Activated CD4-positive, CD25-positive, alpha-beta regulatory T cell treated with anti-CD3 and anti-CD28 coated beads, Interleukin-2, amount 50 U/mL, for 16 hours (primary cell): Measurements from ENCODE around the gene STARD5.
A peak's percentile ranks its signal among the peaks of the same experiment; 100 is the strongest.
"Not testable (repeated sequence)": the region's sequence is repeated elsewhere in the genome, so short reads cannot be mapped to it uniquely, and the experiment has no call there.

Source experiments
- DNase-seq: peaks from one replicate; pipeline ENCODE4 v3.0.0-alpha.2; 2020; ENCODE audit warnings: low read depth, low spot score

STARD5 gene

DNA sequence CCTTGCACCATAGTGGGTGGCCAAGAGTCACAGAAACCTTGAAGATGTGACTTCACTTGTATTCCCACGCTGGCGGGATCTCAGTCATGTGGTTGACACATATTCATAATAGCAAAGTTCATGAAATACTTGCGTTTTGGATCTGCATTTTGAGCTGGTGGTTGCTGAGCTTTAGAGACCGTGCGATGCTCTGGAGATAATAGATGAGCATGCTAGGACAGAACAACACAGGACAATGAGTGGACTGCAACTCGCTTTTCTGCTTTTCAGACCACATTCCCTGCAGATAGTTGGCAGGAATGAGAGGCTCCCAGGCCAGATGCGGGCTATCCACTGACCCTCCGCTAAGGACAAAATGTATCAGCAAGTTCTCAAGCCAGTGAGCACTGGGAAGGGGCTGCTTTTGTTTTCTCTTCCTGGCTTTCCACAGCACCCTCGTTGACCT lies 13.8 kb upstream of the STARD5 start:
- DNase-seq, result no peak

DNA sequence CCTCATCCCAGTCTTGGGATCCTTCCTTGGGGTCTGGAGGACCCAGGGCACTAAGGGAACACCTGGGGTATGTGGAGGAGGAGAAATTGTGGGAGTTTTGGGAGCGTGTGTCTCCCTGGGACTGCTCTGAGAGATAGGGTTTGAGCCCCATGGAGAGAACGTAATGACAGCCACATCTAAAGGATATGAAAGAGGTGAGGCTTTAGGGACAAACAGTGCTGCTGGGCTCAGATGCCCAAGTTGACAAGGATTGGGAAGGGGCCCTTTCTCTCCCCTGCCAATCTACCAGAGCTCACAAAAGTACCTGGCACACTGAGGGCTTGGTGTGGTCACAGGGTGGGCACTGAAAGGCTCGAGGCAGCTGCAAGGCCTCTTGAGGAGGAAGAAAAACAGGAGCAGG lies 13.3 kb upstream of the STARD5 start:
- DNase-seq, result no peak

- DNase-seq, result peak; percentile 5
Measured at GRCh38 chr15:81336568-81336967, 12.6 kb upstream of the STARD5 start.

DNA sequence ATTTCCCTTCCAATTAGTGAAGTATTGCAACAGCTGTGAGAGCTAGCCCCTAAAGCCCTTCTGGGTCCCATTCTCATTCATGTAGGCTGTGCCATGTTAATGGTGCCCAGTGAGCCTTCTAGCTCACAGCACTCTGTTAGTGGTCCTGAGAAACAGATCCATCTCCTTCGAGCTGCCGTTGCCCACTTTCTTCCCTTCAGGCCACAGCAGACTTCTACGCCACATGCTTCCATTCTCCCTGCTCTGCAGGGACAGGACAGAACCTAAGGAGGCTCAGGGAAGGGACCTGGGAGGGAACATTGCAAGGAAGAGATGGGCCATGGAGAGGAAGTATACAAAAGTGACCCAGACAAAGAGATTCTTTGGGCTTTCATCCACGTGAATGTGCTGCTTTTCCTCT lies 11.7 kb upstream of the STARD5 start:
- DNase-seq, result no peak

DNA sequence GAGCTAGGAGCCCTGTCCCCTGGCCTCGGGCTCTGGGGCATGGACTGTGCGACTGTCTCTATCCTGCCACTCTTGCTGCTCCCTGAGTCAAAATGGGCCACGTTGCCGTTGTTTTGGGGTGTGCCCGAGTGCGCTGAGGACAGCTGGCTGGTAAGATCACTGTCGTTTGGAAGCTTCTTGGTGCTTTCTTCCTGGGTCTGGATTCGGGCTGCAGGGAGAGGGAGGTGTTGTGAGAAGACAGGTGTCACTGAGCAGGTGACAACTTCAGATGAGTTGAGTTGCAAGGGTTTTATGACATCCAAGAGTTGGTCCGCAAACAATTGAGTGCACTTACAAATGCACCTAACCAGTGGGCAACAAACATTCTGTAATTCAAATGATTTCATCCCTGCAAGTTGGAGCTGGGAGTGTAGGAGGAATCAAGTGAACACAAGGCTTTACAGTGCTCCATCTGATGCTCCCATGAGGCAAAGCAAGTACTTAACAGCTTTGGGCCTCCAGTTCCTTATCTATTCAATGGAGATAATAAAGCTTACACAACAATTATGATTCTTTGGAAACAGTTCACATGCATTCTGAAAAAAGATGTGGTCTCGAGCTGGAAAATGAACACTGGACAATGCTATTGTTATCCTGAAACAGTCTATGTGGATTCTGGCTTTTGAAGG lies 11.0 kb upstream of the STARD5 start:
- no peak for DNase-seq

GRCh38 chr15:81333363-81333762 lies 9.4 kb upstream of the STARD5 start:
- no peak for DNase-seq

- DNase-seq, result no peak
Measured at GRCh38 chr15:81332326-81332725, 8.4 kb upstream of the STARD5 start.

GRCh38 chr15:81331600-81331999 lies 7.7 kb upstream of the STARD5 start:
- no peak for DNase-seq

DNA sequence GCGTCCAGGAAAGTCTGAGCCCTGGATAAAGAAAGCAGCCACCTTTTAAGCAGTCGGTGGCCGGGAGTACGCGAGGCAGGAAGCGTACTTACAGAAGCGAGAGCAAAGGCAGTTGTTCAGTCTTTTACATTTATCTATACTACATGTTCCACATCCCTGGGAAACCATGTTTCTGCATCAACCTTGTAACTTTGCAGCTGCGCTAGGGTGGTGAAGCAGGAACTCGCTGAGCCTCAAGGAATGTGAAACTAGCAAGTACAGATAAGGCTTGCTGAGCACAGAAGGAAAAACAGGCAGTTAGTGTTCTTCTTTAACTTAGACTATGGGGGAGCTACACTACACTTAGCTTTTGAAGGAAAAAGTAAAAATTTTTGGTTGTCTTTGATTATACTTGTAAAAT lies 7.2 kb upstream of the STARD5 start:
- DNase-seq, result not testable (repeated sequence)

GRCh38 chr15:81330366-81331090 lies 6.6 kb upstream of the STARD5 start:
- no peak for DNase-seq

GRCh38 chr15:81329446-81329845 lies 5.5 kb upstream of the STARD5 start:
- no peak for DNase-seq

- DNase-seq, result no peak
Measured at GRCh38 chr15:81327516-81327915, 3.6 kb upstream of the STARD5 start.

DNA sequence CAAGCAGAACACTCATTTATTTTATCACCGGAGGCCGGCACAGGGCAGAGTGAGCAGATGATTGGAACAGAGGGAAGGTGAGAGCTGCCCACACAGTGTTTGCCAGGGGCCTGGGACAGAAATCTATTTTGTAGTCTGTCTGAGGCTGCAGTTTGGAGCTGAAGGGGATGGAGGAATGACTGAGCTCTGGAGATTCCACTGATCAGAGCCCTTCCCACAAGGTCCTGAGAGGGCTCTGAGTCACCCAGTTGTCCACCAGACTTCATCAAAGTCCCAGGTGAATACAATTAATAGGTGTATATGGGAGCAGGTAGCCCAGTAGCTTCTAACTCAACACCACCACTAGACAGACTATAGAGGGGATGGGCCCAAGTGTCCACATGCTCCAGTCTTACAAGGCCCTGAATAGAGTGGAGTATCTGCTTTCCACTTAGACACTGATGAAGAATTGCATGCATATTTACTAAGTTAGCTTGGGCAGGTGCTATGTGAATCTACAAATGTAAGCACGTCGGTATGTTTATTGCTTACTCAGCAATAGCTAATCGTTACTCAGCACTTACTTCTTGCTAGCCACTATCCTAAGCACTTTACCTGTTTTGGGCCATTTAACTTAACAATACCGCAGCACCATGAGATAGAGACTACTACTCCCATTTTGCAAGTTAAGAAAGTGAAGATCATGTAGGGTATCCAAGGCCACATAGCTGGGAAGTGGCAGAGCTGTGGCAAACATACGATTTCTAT lies 2.7 kb upstream of the STARD5 start:
- no peak for DNase-seq

DNA sequence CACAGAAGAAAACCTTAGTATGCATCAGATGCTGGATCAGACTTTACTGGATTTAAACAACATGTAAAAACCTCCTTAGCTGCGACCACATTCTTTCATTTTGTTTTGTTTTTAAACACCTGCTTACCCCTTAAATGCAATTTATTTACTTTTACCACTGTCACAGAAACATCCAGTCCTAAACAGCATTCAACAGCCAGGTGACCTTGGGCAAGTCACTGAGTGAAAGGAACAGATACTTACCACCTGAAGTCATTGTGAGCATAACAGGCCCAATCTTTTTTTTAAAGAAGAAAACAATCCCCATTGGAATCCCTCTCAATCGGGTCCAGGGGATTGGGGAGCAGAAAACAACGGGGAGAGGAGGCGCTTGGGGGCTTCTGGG lies 390 bp downstream of the STARD5 start:
- DNase-seq, result no peak

DNA sequence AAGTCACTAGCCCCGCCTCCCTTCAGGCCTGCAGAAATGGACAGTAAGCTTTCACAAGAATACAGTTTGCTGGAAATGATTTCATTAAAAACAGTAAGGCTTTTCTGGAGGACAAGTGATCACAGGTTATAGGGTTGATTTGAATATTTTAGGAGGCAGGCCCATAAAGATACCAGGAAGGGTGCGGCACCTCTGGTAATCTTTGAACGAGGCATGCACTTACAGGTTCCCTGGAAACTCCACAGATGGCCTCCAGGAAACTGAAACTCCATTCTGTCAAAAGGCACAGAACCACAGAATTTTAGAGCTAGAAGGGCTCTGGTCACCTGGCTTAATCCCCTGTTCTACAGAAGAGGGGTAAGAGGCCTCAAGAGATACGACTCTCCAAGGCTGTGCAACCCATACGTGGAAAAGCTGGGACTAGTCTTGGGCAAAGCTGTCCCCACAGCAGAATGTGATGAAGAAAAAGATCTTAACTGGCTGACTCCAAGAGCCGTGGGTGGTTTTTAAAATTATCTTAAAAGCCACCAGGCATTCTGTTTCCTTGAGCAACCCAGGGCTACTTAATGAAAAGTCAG lies 1.2 kb downstream of the STARD5 start:
- no peak for DNase-seq

- DNase-seq, result no peak
Measured at GRCh38 chr15:81321667-81322066, 2.3 kb downstream of the STARD5 start.

DNA sequence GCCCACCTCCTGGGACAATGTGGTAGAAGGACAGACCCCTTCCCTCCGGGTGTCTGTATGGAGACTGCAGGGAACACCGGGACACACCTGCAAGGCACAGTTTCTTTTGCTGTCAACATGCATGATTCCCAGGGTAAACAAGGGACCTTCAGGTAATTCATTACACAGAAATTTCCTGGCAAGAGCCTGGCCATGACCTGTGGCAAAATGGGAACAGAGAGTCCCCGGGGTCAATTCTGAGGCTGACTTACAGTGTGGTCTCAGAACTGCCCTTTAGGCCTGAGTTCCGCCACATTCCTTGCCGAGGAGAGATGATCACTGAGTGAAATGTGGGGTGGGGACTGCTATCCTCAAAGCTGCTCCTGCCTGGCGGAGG lies 6.3 kb downstream of the STARD5 start:
- no peak for DNase-seq

DNA sequence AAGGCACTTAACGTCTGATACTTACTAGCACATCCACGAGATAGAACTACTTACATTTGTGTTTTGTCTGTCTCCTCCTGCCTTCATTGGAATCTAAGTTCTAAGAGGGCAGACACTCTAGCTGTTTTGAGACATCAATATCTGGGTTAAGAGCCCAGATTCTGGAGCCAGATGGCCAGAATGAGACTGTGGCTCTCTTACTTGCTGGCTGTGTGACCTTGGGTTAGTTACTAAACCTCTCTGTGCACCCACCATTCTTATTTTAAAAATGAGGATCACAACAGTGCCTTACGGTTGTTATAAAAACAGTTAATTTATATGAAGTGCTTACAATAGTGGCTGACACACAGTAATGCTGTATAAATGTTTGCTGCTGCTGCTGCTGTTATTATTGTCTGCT lies 7.7 kb downstream of the STARD5 start:
- no peak for DNase-seq

GRCh38 chr15:81315452-81316175 lies 8.3 kb downstream of the STARD5 start:
- DNase-seq, result no peak

- DNase-seq, result no peak
Measured at GRCh38 chr15:81314378-81314777, 9.6 kb downstream of the STARD5 start.

- no peak for DNase-seq
Measured at GRCh38 chr15:81313686-81314085, 10.3 kb downstream of the STARD5 start.
